Liver (tissue), 9 donors: ENCODE measurements around the gene TRAF3IP3. TPM values are rescaled to one million over a fixed set of nuclear protein-coding genes. Genes with fewer than 3 reads are reported as not detected.

ENCODE experiments used
- DNase-seq: peaks from one replicate; pipeline ENCODE4 v3.0.0-alpha.2; 2017; ENCODE audit warnings: low spot score
- H3K27ac ChIP-seq, 2 donors: one replicate each; pipeline ENCODE4 v1.7.0; 2013; ENCODE audit warnings: inconsistent platforms in 2 of 2, low read length in 2 of 2, control low read depth in 1 of 2, low read depth in 1 of 2, mild to moderate bottlenecking in 1 of 2
- H3K27me3 ChIP-seq, 4 donors: one replicate each; pipeline versions ENCODE4 v1.6.1 to v1.7.0; 2013; ENCODE audit warnings: low read length in 3 of 4, inconsistent platforms in 1 of 4, mild to moderate bottlenecking in 1 of 4, moderate library complexity in 1 of 4; ENCODE audit not compliant: control insufficient read depth in 4 of 4, insufficient read depth in 4 of 4
- H3K36me3 ChIP-seq, 4 donors: one replicate each; pipeline versions ENCODE4 v1.6.1 to v1.7.0; 2013; ENCODE audit warnings: low read length in 3 of 4, mild to moderate bottlenecking in 3 of 4, low read depth in 1 of 4, moderate library complexity in 1 of 4; ENCODE audit not compliant: control insufficient read depth in 4 of 4, insufficient read depth in 3 of 4
- H3K4me1 ChIP-seq, 4 donors: one replicate each; pipeline versions ENCODE4 v1.6.1 to v1.7.0; 2013; ENCODE audit warnings: low read length in 3 of 4, mild to moderate bottlenecking in 3 of 4, moderate library complexity in 1 of 4; ENCODE audit not compliant: control insufficient read depth in 4 of 4, insufficient read depth in 4 of 4
- H3K4me3 ChIP-seq, 3 donors: one replicate each; pipeline versions ENCODE4 v1.6.1 to v1.7.0; 2013; ENCODE audit warnings: low read length in 3 of 3, control low read depth in 1 of 3, low read depth in 1 of 3, mild to moderate bottlenecking in 1 of 3
- H3K9ac ChIP-seq, 2 donors: one replicate each; pipeline ENCODE4 v1.7.0; 2013; ENCODE audit warnings: low read length in 2 of 2, mild to moderate bottlenecking in 2 of 2, moderate library complexity in 2 of 2, control low read depth in 1 of 2, low read depth in 1 of 2
- H3K9me3 ChIP-seq, 4 donors: one replicate each; pipeline versions ENCODE4 v1.6.1 to v1.7.0; 2013; ENCODE audit warnings: low read length in 3 of 4; ENCODE audit not compliant: control insufficient read depth in 4 of 4
- EGR1 ChIP-seq, 2 donors: IDR thresholded peaks; 2 replicates each; pipeline ENCODE4 v1.6.1; 2016 to 2018; ENCODE audit warnings: antibody characterized with exemption in 2 of 2, low read depth in 2 of 2
- FOXA1 ChIP-seq: IDR thresholded peaks from 2 replicates; pipeline ENCODE4 v1.6.1; 2016; ENCODE audit warnings: antibody characterized with exemption
- FOXA2 ChIP-seq: IDR thresholded peaks from 2 replicates; pipeline ENCODE4 v1.6.1; 2016; ENCODE audit warnings: antibody characterized with exemption
- GABPA ChIP-seq, 2 donors: IDR thresholded peaks in 1 of 2; conservative IDR thresholded peaks in 1 of 2; 2 replicates each; pipeline ENCODE4 v1.6.1; 2016; ENCODE audit warnings: antibody characterized with exemption in 2 of 2, mild to moderate bottlenecking in 1 of 2, moderate library complexity in 1 of 2
- HNF4A ChIP-seq, 2 donors: conservative IDR thresholded peaks; 2 replicates each; pipeline ENCODE4 v1.6.1; 2016; ENCODE audit warnings: antibody characterized with exemption in 2 of 2, mild to moderate bottlenecking in 2 of 2
- HNF4G ChIP-seq: IDR thresholded peaks from 2 replicates; pipeline ENCODE4 v1.6.1; 2016; ENCODE audit warnings: antibody characterized with exemption
- RAD21 ChIP-seq, 2 donors: IDR thresholded peaks; 2 replicates each; pipeline ENCODE4 v1.6.1; 2016; ENCODE audit warnings: antibody characterized with exemption in 2 of 2, mild to moderate bottlenecking in 2 of 2
- RXRA ChIP-seq, 2 donors: IDR thresholded peaks; 2 replicates each; pipeline ENCODE4 v1.6.1; 2017 to 2018; ENCODE audit warnings: antibody characterized with exemption in 2 of 2, mild to moderate bottlenecking in 1 of 2
- SP1 ChIP-seq: IDR thresholded peaks from 2 replicates; pipeline ENCODE4 v1.6.1; 2018; ENCODE audit warnings: antibody characterized with exemption, mild to moderate bottlenecking
- TAF1 ChIP-seq: conservative IDR thresholded peaks from 2 replicates; pipeline ENCODE4 v1.6.1; 2016; ENCODE audit warnings: antibody characterized with exemption, mild to moderate bottlenecking
- YY1 ChIP-seq: IDR thresholded peaks from 2 replicates; pipeline ENCODE4 v1.6.1; 2016; ENCODE audit warnings: antibody characterized with exemption, mild to moderate bottlenecking
- ZBTB33 ChIP-seq: IDR thresholded peaks from 2 replicates; pipeline ENCODE4 v1.6.1; 2016; ENCODE audit warnings: antibody characterized with exemption
- WGBS: extraction: QIAGEN DNeasy Blood & Tissue Kit; methylation state at CpG from one replicate; pipeline ENCODE4 v1.1.7; 2013; 5-methylcytosine and 5-hydroxymethylcytosine counted together
- polyA plus RNA-seq, 2 donors: library from polyadenylated mRNA; stranded (reverse) in 1 of 2; unstranded in 1 of 2; fragments of 200-250 nt in 1 of 2; fragments of >200 nt in 1 of 2; fragmentation: Nextera tagmentation in 1 of 2; extraction: Ambion mirVana in 1 of 2; gene quantifications; one replicate each; pipeline versions ENCODE4 v1.2.1 to v1.2.3, GENCODE V29; 2013 to 2015
- total RNA-seq, 2 donors: library from RNA; depleted of rRNA; stranded (reverse); fragments of >200 nt; gene quantifications; one replicate each; pipeline ENCODE4 v1.2.3, GENCODE V29; 2014
- TF ChIP-seq, protein P1 (sequence below): IDR thresholded peaks from 2 replicates; pipeline ENCODE4 v1.6.1; 2016; ENCODE audit warnings: antibody characterized with exemption, mild to moderate bottlenecking
- TF ChIP-seq, protein P2 (sequence below): IDR thresholded peaks from 2 replicates; pipeline ENCODE4 v1.6.1; 2016; ENCODE audit warnings: antibody characterized with exemption
- TF ChIP-seq, protein P3 (sequence below): IDR thresholded peaks from 2 replicates; pipeline ENCODE4 v1.6.1; 2016; ENCODE audit warnings: antibody characterized with exemption
- TF ChIP-seq, protein P4 (sequence below): fragments of 150-350 bp; IDR thresholded peaks from 2 replicates; pipeline ENCODE4 v1.5.1; 2017; ENCODE audit warnings: improper control_type of control experiment, low read depth, low read length; ENCODE audit not compliant: missing input control
- donor health status: healthy.
- donor health status: healthy.
- donor health status: healthy.
- donor health status: healthy.
- donor health status: healthy.

TRAF3IP3 gene
- total and polyA plus RNA-seq, 4 donors: 0.87 to 3.4 (median 2.2) TPM

DNA sequence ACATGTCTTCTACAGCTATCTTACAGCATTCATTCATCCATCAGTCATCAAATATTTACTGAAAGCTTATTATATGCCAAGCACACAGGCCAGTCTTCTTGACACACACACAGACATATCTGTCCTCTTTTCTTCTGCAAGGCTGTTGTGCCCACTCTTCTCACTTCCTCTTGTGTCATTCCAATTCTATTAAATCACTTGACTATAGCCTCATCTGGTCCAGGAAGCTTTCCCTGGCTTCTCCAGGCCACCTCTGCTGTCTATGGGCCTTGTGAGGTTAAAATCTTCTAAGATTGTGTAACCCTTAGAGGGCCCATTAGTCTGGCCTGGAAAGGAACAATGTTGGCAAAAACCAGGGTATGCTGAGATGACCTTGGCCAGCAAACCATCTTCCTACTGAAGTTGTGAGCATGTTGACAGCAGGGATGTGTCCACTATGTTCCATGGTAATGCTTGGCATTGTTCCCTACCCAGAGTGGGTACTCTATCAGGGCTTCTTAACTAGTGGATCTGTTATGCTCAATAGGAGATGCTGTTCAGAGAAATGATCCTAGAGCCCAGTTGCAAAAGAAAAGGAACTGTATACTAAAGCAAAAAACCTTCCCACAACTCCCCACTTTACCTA lies 5.3 kb downstream of the TRAF3IP3 start:
- DNase-seq: no peak
- Histone ChIP-seq H3K9me3 (no peaks in the 10 kb centered on the region), H3K27me3 (no peaks in the 10 kb centered on the region), H3K36me3 (no peaks in the 10 kb centered on the region), H3K4me3 (no peak overlapping the region), H3K4me1 (no peaks in the 10 kb centered on the region), H3K27ac (no peak overlapping the region), H3K9ac (no peak overlapping the region)
- TF ChIP-seq EGR1 (IDR thresholded peaks at IDR 0.05; ENCODE audit: low read depth in 2 of 2) (no peak), TAF1 (no peak), RAD21 (IDR thresholded peaks at IDR 0.05) (no peak), HNF4A (conservative IDR thresholded peaks at IDR 0.05) (no peak), HNF4G (no peak), YY1 (no peak), ZBTB33 (no peak), RXRA (IDR thresholded peaks at IDR 0.05) (no peak), SP1 (no peak)
- TF ChIP-seq, protein P1, sequence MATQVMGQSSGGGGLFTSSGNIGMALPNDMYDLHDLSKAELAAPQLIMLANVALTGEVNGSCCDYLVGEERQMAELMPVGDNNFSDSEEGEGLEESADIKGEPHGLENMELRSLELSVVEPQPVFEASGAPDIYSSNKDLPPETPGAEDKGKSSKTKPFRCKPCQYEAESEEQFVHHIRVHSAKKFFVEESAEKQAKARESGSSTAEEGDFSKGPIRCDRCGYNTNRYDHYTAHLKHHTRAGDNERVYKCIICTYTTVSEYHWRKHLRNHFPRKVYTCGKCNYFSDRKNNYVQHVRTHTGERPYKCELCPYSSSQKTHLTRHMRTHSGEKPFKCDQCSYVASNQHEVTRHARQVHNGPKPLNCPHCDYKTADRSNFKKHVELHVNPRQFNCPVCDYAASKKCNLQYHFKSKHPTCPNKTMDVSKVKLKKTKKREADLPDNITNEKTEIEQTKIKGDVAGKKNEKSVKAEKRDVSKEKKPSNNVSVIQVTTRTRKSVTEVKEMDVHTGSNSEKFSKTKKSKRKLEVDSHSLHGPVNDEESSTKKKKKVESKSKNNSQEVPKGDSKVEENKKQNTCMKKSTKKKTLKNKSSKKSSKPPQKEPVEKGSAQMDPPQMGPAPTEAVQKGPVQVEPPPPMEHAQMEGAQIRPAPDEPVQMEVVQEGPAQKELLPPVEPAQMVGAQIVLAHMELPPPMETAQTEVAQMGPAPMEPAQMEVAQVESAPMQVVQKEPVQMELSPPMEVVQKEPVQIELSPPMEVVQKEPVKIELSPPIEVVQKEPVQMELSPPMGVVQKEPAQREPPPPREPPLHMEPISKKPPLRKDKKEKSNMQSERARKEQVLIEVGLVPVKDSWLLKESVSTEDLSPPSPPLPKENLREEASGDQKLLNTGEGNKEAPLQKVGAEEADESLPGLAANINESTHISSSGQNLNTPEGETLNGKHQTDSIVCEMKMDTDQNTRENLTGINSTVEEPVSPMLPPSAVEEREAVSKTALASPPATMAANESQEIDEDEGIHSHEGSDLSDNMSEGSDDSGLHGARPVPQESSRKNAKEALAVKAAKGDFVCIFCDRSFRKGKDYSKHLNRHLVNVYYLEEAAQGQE: no peak
- TF ChIP-seq, protein P2, sequence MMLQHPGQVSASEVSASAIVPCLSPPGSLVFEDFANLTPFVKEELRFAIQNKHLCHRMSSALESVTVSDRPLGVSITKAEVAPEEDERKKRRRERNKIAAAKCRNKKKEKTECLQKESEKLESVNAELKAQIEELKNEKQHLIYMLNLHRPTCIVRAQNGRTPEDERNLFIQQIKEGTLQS: no peak
- TF ChIP-seq, protein P3, sequence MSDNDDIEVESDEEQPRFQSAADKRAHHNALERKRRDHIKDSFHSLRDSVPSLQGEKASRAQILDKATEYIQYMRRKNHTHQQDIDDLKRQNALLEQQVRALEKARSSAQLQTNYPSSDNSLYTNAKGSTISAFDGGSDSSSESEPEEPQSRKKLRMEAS: no peak

GRCh38 chr1:209766051-209766450 lies 10.2 kb downstream of the TRAF3IP3 start:
- Histone ChIP-seq H3K9me3 (no peaks in the 10 kb centered on the region), H3K9ac (no peak overlapping the region), H3K27me3 (no peaks in the 10 kb centered on the region), H3K36me3 (no peaks in the 10 kb centered on the region), H3K27ac (peak overlapping the region; percentile 14 to 23), H3K4me1 (peaks cover 0 to 1% (median 0%) of the 10 kb centered on the region in 4 donors), H3K4me3 (no peak overlapping the region)
- no peak for DNase-seq
- WGBS: 46% methylated on average over 2 of the region's 2 CpGs
- TF ChIP-seq FOXA2 (no peak), FOXA1 (no peak), GABPA (IDR thresholded peaks at IDR 0.05 in 1 of 2, conservative IDR thresholded peaks at IDR 0.05 in 1 of 2) (no peak), RAD21 (IDR thresholded peaks at IDR 0.05) (no peak), SP1 (no peak), TAF1 (no peak), HNF4A (conservative IDR thresholded peaks at IDR 0.05) (no peak), ZBTB33 (no peak), EGR1 (IDR thresholded peaks at IDR 0.05; ENCODE audit: low read depth in 2 of 2) (no peak), YY1 (no peak)
- TF ChIP-seq, protein P2: no peak
- TF ChIP-seq, protein P4, sequence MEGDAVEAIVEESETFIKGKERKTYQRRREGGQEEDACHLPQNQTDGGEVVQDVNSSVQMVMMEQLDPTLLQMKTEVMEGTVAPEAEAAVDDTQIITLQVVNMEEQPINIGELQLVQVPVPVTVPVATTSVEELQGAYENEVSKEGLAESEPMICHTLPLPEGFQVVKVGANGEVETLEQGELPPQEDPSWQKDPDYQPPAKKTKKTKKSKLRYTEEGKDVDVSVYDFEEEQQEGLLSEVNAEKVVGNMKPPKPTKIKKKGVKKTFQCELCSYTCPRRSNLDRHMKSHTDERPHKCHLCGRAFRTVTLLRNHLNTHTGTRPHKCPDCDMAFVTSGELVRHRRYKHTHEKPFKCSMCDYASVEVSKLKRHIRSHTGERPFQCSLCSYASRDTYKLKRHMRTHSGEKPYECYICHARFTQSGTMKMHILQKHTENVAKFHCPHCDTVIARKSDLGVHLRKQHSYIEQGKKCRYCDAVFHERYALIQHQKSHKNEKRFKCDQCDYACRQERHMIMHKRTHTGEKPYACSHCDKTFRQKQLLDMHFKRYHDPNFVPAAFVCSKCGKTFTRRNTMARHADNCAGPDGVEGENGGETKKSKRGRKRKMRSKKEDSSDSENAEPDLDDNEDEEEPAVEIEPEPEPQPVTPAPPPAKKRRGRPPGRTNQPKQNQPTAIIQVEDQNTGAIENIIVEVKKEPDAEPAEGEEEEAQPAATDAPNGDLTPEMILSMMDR: no peak
- TF ChIP-seq, protein P3: no peak
- TF ChIP-seq, protein P1: no peak
